Smooth muscle cell (in vitro differentiated cells): ENCODE data around the gene NAGLU. TPM values are rescaled to one million over a fixed set of nuclear protein-coding genes. Genes with fewer than 3 reads are reported as not detected.
A peak's percentile ranks its signal among the peaks of the same experiment; 100 is the strongest.

Source experiments
- DNase-seq: peaks from one replicate; lab custom pipeline; 2025; ENCODE audit not compliant: unreplicated experiment; lab: John Stamatoyannopoulos, UW
- H2AFZ ChIP-seq: fragments of 200-600 bp; sonication (generic); 2 replicates; pipeline ENCODE4 v1.6.0; 2016; ENCODE audit warnings: antibody characterized with exemption, low read depth, mild to moderate bottlenecking
- H3F3A ChIP-seq: fragments of 200-600 bp; sonication (generic); 2 replicates; pipeline ENCODE4 v1.6.0; 2017; ENCODE audit warnings: antibody characterized with exemption, low read depth
- H3K27ac ChIP-seq: fragments of 200-600 bp; sonication (generic); 2 replicates; pipeline ENCODE4 v1.5.1; 2016; ENCODE audit warnings: low read depth, mild to moderate bottlenecking
- H3K27me3 ChIP-seq: fragments of 200-600 bp; sonication (generic); 2 replicates; pipeline ENCODE4 v1.6.1; 2016; ENCODE audit warnings: low read depth, mild to moderate bottlenecking
- H3K36me3 ChIP-seq: fragments of 200-600 bp; sonication (generic); 2 replicates; pipeline ENCODE4 v1.5.1; 2016; ENCODE audit warnings: low read depth
- H3K4me1 ChIP-seq: fragments of 200-600 bp; sonication (generic); 2 replicates; pipeline ENCODE4 v1.5.1; 2016; ENCODE audit warnings: low read depth
- H3K4me2 ChIP-seq: fragments of 200-600 bp; sonication (generic); 2 replicates; pipeline ENCODE4 v1.6.0; 2016; ENCODE audit warnings: mild to moderate bottlenecking
- H3K4me3 ChIP-seq: fragments of 200-600 bp; sonication (generic); 2 replicates; pipeline ENCODE4 v1.5.1; 2016; ENCODE audit warnings: mild to moderate bottlenecking
- H3K79me2 ChIP-seq: fragments of 200-600 bp; sonication (generic); 2 replicates; pipeline ENCODE4 v1.6.0; 2016; ENCODE audit warnings: low read depth, mild to moderate bottlenecking
- H3K9ac ChIP-seq: fragments of 200-600 bp; sonication (generic); 2 replicates; pipeline ENCODE4 v1.6.0; 2016; ENCODE audit warnings: low read depth
- H3K9me3 ChIP-seq: fragments of 200-600 bp; sonication (generic); replicated peaks from 2 replicates; pipeline ENCODE4 v1.5.1; 2016; ENCODE audit warnings: low read depth
- H4K20me1 ChIP-seq: fragments of 200-600 bp; sonication (generic); 2 replicates; pipeline ENCODE4 v1.6.0; 2016; ENCODE audit warnings: low read depth
- CTCF ChIP-seq: fragments of 200-600 bp; sonication (generic); IDR thresholded peaks from 2 replicates; pipeline ENCODE4 v1.5.1; 2017; ENCODE audit warnings: borderline replicate concordance, mild to moderate bottlenecking, antibody characterized with exemption; ENCODE audit not compliant: insufficient read depth, poor library complexity, severe bottlenecking
- WGBS: methylation state at CpG from one replicate; pipeline ENCODE4 v1.1.7; 2016; ENCODE audit warnings: low lambda C conversion rate; 5-methylcytosine and 5-hydroxymethylcytosine counted together
- polyA plus RNA-seq: library from polyadenylated mRNA; unstranded; fragments of >200 nt; fragmentation: Nextera tagmentation; extraction: Ambion mirVana; gene quantifications from 2 replicates; pipeline ENCODE4 v1.2.1, GENCODE V29; 2016
- total RNA-seq: library from RNA; depleted of rRNA; stranded (reverse); fragments of >200 nt; gene quantifications from 2 replicates; pipeline ENCODE4 v1.2.3, GENCODE V29; 2014

Gene NAGLU
- total and polyA plus RNA-seq, 2 experiments from 2014 or later: 23.0 to 51.6 TPM

GRCh38 chr17:42514867-42515266, 21.2 kb upstream of the NAGLU start:
- peaks cover 15% of the 10 kb centered on the region for H3K4me1 ChIP-seq
- WGBS: 79% methylated on average over 8 of the region's 8 CpGs

DNA sequence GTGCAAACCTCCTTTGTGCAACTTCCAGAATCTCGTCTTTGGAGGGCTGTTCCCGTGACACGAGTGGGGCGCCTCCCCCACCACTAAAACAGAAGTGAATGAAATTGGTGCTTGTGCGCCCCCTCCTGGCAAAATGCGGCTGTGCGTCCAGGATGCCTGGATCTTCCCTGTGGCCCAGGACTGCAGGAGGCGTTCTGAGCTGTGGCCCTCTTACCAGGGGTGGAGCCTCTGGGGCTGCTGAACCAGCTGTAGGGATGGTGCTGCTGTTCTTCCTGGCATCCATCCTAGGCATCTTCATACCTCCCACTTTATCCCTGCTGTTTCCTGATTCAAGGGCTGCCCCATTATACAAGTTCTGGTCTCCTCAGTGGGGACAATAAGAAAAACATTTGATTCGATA, 18.5 kb upstream of the NAGLU start:
- WGBS: 18% methylated on average over 9 of the region's 9 CpGs
- Histone ChIP-seq H3K9me3 (no peaks in the 10 kb centered on the region), H3K36me3 (no peaks in the 10 kb centered on the region), H3K27ac (peak overlapping the region; percentile 98), H3K4me1 (peaks cover 36% of the 10 kb centered on the region), H3K4me3 (no peak overlapping the region), H3K4me2 (peak overlapping the region; percentile 33), H2AFZ (no peak overlapping the region), H4K20me1 (no peaks in the 10 kb centered on the region), H3K9ac (peak overlapping the region; percentile 77), H3K27me3 (no peaks in the 10 kb centered on the region), H3F3A (peaks cover 13% of the 10 kb centered on the region), H3K79me2 (no peaks in the 10 kb centered on the region)
- DNase-seq: peak; percentile 75
- peak; percentile 95 for TF ChIP-seq CTCF

More at GRCh38 chr17:42514867-42515266, 21.2 kb upstream of the NAGLU start:
- peaks cover 9% of the 10 kb centered on the region for H3F3A ChIP-seq
- no peaks in the 10 kb centered on the region for H3K27me3 ChIP-seq
- DNase-seq: no peak
- no peak overlapping the region for H3K4me3 ChIP-seq
- no peaks in the 10 kb centered on the region for H3K36me3 ChIP-seq
- no peaks in the 10 kb centered on the region for H4K20me1 ChIP-seq
- no peak for TF ChIP-seq CTCF
- no peak overlapping the region for H3K4me2 ChIP-seq
- H3K27ac ChIP-seq: no peak overlapping the region
- no peak overlapping the region for H3K9ac ChIP-seq
- no peaks in the 10 kb centered on the region for H3K9me3 ChIP-seq
- H3K79me2 ChIP-seq: no peaks in the 10 kb centered on the region
- no peak overlapping the region for H2AFZ ChIP-seq

GRCh38 chr17:42518046-42518754, 17.8 kb upstream of the NAGLU start:
- Histone ChIP-seq H3K9ac (peak overlapping the region; percentile 91), H3K79me2 (no peaks in the 10 kb centered on the region), H3K36me3 (no peaks in the 10 kb centered on the region), H3K9me3 (no peaks in the 10 kb centered on the region), H4K20me1 (no peaks in the 10 kb centered on the region), H3F3A (peaks cover 13% of the 10 kb centered on the region), H3K4me1 (peaks cover 36% of the 10 kb centered on the region), H3K4me2 (peak overlapping the region; percentile 71), H3K4me3 (no peak overlapping the region), H3K27me3 (no peaks in the 10 kb centered on the region), H2AFZ (no peak overlapping the region), H3K27ac (peak overlapping the region; percentile 98)
- DNase-seq: peak; percentile 19
- TF ChIP-seq CTCF: no peak
- 31% methylated on average over 9 of the region's 9 CpGs for WGBS
